ENCODE measurements around the gene KCNQ1. TPM values are rescaled to one million over a fixed set of nuclear protein-coding genes. Genes with fewer than 3 reads are reported as not detected.
A peak's percentile ranks its signal among the peaks of the same experiment; 100 is the strongest.

KCNQ1 gene
- polyA plus RNA-seq, 4 donors, result 18.4 to 54.4 (median 21.3) TPM

- DNase-seq, result no peak
- Histone ChIP-seq H3K27me3 (ENCODE audit: control insufficient read depth in 3 of 3, insufficient read depth in 3 of 3, low read length in 3 of 3) (no peaks in the 10 kb centered on the region), H3K9me3 (ENCODE audit: control insufficient read depth in 2 of 2, insufficient read depth in 1 of 2, low read depth in 1 of 2, low read length in 1 of 2) (peaks cover 0 to 4% of the 10 kb centered on the region in 2 donors), H3K27ac (ENCODE audit: low read depth in 1 of 3, low read length in 2 of 3) (no peak overlapping the region), H3K36me3 (ENCODE audit: control insufficient read depth in 3 of 3, insufficient read depth in 2 of 3, low read depth in 1 of 3, low read length in 3 of 3) (peaks cover 0 to 5% (median 0%) of the 10 kb centered on the region in 3 donors), H3K4me1 (ENCODE audit: control insufficient read depth in 3 of 3, insufficient read depth in 2 of 3, low read depth in 1 of 3, low read length in 2 of 3) (peaks cover 0 to 13% (median 0%) of the 10 kb centered on the region in 3 donors), H3K4me3 (ENCODE audit: low read depth in 1 of 3, low read length in 3 of 3) (no peak overlapping the region)
- no peak for FAIRE-seq
- 87 to 89% (median 88%) methylated on average over 23 to 24 of the region's 24 CpGs for WGBS, 3 donors
Observed at GRCh38 chr11:2806351-2807024, 361.7 kb downstream of the KCNQ1 start.

- Histone ChIP-seq H3K9me3 (ENCODE audit: control insufficient read depth in 2 of 2, insufficient read depth in 1 of 2, low read depth in 1 of 2, low read length in 1 of 2) (peaks cover 0 to 4% of the 10 kb centered on the region in 2 donors), H3K4me1 (ENCODE audit: control insufficient read depth in 3 of 3, insufficient read depth in 2 of 3, low read depth in 1 of 3, low read length in 2 of 3) (peaks cover 0 to 20% (median 0%) of the 10 kb centered on the region in 3 donors), H3K36me3 (ENCODE audit: control insufficient read depth in 3 of 3, insufficient read depth in 2 of 3, low read depth in 1 of 3, low read length in 3 of 3) (peaks cover 0 to 5% (median 0%) of the 10 kb centered on the region in 3 donors), H3K27ac (ENCODE audit: low read depth in 1 of 3, low read length in 2 of 3) (no peak overlapping the region), H3K27me3 (ENCODE audit: control insufficient read depth in 3 of 3, insufficient read depth in 3 of 3, low read length in 3 of 3) (no peaks in the 10 kb centered on the region), H3K4me3 (ENCODE audit: low read depth in 1 of 3, low read length in 3 of 3) (no peak overlapping the region)
- DNase-seq, result peak in 1 of 2 donors; percentile 54
- WGBS, 3 donors, result 54 to 78% (median 72%) methylated on average over 38 to 39 of the region's 39 CpGs
- FAIRE-seq, result no peak
Observed at GRCh38 chr11:2807025-2807681, 362.3 kb downstream of the KCNQ1 start.

- DNase-seq (no peak), FAIRE-seq (no peak)
- Histone ChIP-seq H3K27ac (ENCODE audit: low read depth in 1 of 3, low read length in 2 of 3) (no peak overlapping the region), H3K4me1 (ENCODE audit: control insufficient read depth in 3 of 3, insufficient read depth in 2 of 3, low read depth in 1 of 3, low read length in 2 of 3) (peaks cover 0 to 26% (median 0%) of the 10 kb centered on the region in 3 donors), H3K4me3 (ENCODE audit: low read depth in 1 of 3, low read length in 3 of 3) (no peak overlapping the region), H3K27me3 (ENCODE audit: control insufficient read depth in 3 of 3, insufficient read depth in 3 of 3, low read length in 3 of 3) (no peaks in the 10 kb centered on the region), H3K9me3 (ENCODE audit: control insufficient read depth in 2 of 2, insufficient read depth in 1 of 2, low read depth in 1 of 2, low read length in 1 of 2) (peaks cover 0 to 4% of the 10 kb centered on the region in 2 donors), H3K36me3 (ENCODE audit: control insufficient read depth in 3 of 3, insufficient read depth in 2 of 3, low read depth in 1 of 3, low read length in 3 of 3) (peaks cover 0 to 5% (median 0%) of the 10 kb centered on the region in 3 donors)
- 83 to 88% (median 87%) methylated on average over 11 of the region's 11 CpGs for WGBS, 3 donors
Observed at GRCh38 chr11:2807801-2808241, 363.0 kb downstream of the KCNQ1 start.

- DNase-seq (no peak), FAIRE-seq (no peak)
- Histone ChIP-seq H3K9me3 (ENCODE audit: control insufficient read depth in 2 of 2, insufficient read depth in 1 of 2, low read depth in 1 of 2, low read length in 1 of 2) (peaks cover 0 to 4% of the 10 kb centered on the region in 2 donors), H3K36me3 (ENCODE audit: control insufficient read depth in 3 of 3, insufficient read depth in 2 of 3, low read depth in 1 of 3, low read length in 3 of 3) (peaks cover 0 to 2% (median 0%) of the 10 kb centered on the region in 3 donors), H3K4me3 (ENCODE audit: low read depth in 1 of 3, low read length in 3 of 3) (no peak overlapping the region), H3K27ac (ENCODE audit: low read depth in 1 of 3, low read length in 2 of 3) (no peak overlapping the region), H3K27me3 (ENCODE audit: control insufficient read depth in 3 of 3, insufficient read depth in 3 of 3, low read length in 3 of 3) (no peaks in the 10 kb centered on the region), H3K4me1 (ENCODE audit: control insufficient read depth in 3 of 3, insufficient read depth in 2 of 3, low read depth in 1 of 3, low read length in 2 of 3) (peaks cover 0 to 28% (median 0%) of the 10 kb centered on the region in 3 donors)
- WGBS, 3 donors, result 86 to 93% (median 87%) methylated on average over 15 of the region's 15 CpGs
Observed at GRCh38 chr11:2808850-2809846, 364.3 kb downstream of the KCNQ1 start.

- H3K4me1 ChIP-seq (ENCODE audit: control insufficient read depth in 3 of 3, insufficient read depth in 2 of 3, low read depth in 1 of 3, low read length in 2 of 3), result peaks cover 0 to 28% (median 0%) of the 10 kb centered on the region in 3 donors
- 88 to 98% (median 90%) methylated on average over 1 of the region's 1 CpG for WGBS, 3 donors
- no peaks in the 10 kb centered on the region for H3K27me3 ChIP-seq (ENCODE audit: control insufficient read depth in 3 of 3, insufficient read depth in 3 of 3, low read length in 3 of 3)
- peaks cover 0 to 2% (median 0%) of the 10 kb centered on the region in 3 donors for H3K36me3 ChIP-seq (ENCODE audit: control insufficient read depth in 3 of 3, insufficient read depth in 2 of 3, low read depth in 1 of 3, low read length in 3 of 3)
- no peak for FAIRE-seq
- H3K27ac ChIP-seq (ENCODE audit: low read depth in 1 of 3, low read length in 2 of 3), result no peak overlapping the region
- no peak for DNase-seq
- H3K9me3 ChIP-seq (ENCODE audit: control insufficient read depth in 2 of 2, insufficient read depth in 1 of 2, low read depth in 1 of 2, low read length in 1 of 2), result peaks cover 0 to 4% of the 10 kb centered on the region in 2 donors
- H3K4me3 ChIP-seq (ENCODE audit: low read depth in 1 of 3, low read length in 3 of 3), result no peak overlapping the region
Observed at GRCh38 chr11:2809854-2810253, 365.0 kb downstream of the KCNQ1 start.

- no peak overlapping the region for H3K4me3 ChIP-seq (ENCODE audit: low read depth in 1 of 3, low read length in 3 of 3)
- 81 to 88% (median 81%) methylated on average over 18 of the region's 18 CpGs for WGBS, 3 donors
- H3K36me3 ChIP-seq (ENCODE audit: control insufficient read depth in 3 of 3, insufficient read depth in 2 of 3, low read depth in 1 of 3, low read length in 3 of 3), result peaks cover 0 to 2% (median 0%) of the 10 kb centered on the region in 3 donors
- peaks cover 0 to 5% of the 10 kb centered on the region in 2 donors for H3K9me3 ChIP-seq (ENCODE audit: control insufficient read depth in 2 of 2, insufficient read depth in 1 of 2, low read depth in 1 of 2, low read length in 1 of 2)
- FAIRE-seq (no peak), DNase-seq (no peak)
- H3K27me3 ChIP-seq (ENCODE audit: control insufficient read depth in 3 of 3, insufficient read depth in 3 of 3, low read length in 3 of 3), result no peaks in the 10 kb centered on the region
- H3K4me1 ChIP-seq (ENCODE audit: control insufficient read depth in 3 of 3, insufficient read depth in 2 of 3, low read depth in 1 of 3, low read length in 2 of 3), result peaks cover 0 to 28% (median 0%) of the 10 kb centered on the region in 3 donors
- no peak overlapping the region for H3K27ac ChIP-seq (ENCODE audit: low read depth in 1 of 3, low read length in 2 of 3)
Observed at GRCh38 chr11:2810411-2811205, 365.8 kb downstream of the KCNQ1 start.

- no peak for FAIRE-seq
- no peaks in the 10 kb centered on the region for H3K27me3 ChIP-seq (ENCODE audit: control insufficient read depth in 3 of 3, insufficient read depth in 3 of 3, low read length in 3 of 3)
- WGBS, 3 donors, result 81 to 94% (median 86%) methylated on average over 33 to 34 of the region's 34 CpGs
Observed at GRCh38 chr11:2811206-2812091, 366.6 kb downstream of the KCNQ1 start.

More at GRCh38 chr11:2811206-2812091, 366.6 kb downstream of the KCNQ1 start:
- peaks cover 1 to 14% of the 10 kb centered on the region in 2 donors for H3K9me3 ChIP-seq (ENCODE audit: control insufficient read depth in 2 of 2, insufficient read depth in 1 of 2, low read depth in 1 of 2, low read length in 1 of 2)
- peaks cover 0 to 28% (median 0%) of the 10 kb centered on the region in 3 donors for H3K4me1 ChIP-seq (ENCODE audit: control insufficient read depth in 3 of 3, insufficient read depth in 2 of 3, low read depth in 1 of 3, low read length in 2 of 3)
- peaks cover 0 to 4% (median 0%) of the 10 kb centered on the region in 3 donors for H3K36me3 ChIP-seq (ENCODE audit: control insufficient read depth in 3 of 3, insufficient read depth in 2 of 3, low read depth in 1 of 3, low read length in 3 of 3)
- H3K4me3 ChIP-seq (ENCODE audit: low read depth in 1 of 3, low read length in 3 of 3), result no peak overlapping the region
- H3K27ac ChIP-seq (ENCODE audit: low read depth in 1 of 3, low read length in 2 of 3), result peak overlapping the region in 1 of 3 donors; percentile 8
- DNase-seq, result no peak

Measured in small intestine (tissue), 7 donors.